Heart right ventricle (tissue), 16 donors: ENCODE data around the gene WIPF2. TPM values are rescaled to one million over a fixed set of nuclear protein-coding genes. Genes with fewer than 3 reads are reported as not detected.

Experiments used
- ATAC-seq, 8 donors: fragments of 200-7000 bp; cut with Tn5 transposase; one replicate each; pipeline ENCODE4 v1.9.1; 2020; ENCODE audit warnings: mild to moderate bottlenecking in 8 of 8, moderate library complexity in 8 of 8, moderate number of reproducible peaks in 1 of 8
- DNase-seq, 2 donors: peaks; one replicate each; pipeline ENCODE4 v3.0.0-alpha.2; 2020
- H3K27ac ChIP-seq, 10 donors: fragments of 200-600 bp; sonication (generic) in 2 of 10; one replicate each; pipeline versions ENCODE4 v1.5.0 to v1.8.0; 2020 to 2022; ENCODE audit warnings: mild to moderate bottlenecking in 3 of 10
- H3K27me3 ChIP-seq, 7 donors: fragments of 200-600 bp; one replicate each; pipeline ENCODE4 v1.8.0; 2021 to 2022; ENCODE audit warnings: mild to moderate bottlenecking in 2 of 7
- H3K36me3 ChIP-seq, 9 donors: fragments of 200-600 bp; sonication (generic) in 1 of 9; one replicate each; pipeline versions ENCODE4 v1.5.0 to v1.8.0; 2020 to 2022; ENCODE audit warnings: mild to moderate bottlenecking in 2 of 9
- H3K4me1 ChIP-seq, 9 donors: fragments of 200-600 bp; sonication (generic) in 1 of 9; one replicate each; pipeline versions ENCODE4 v1.5.0 to v1.8.0; 2020 to 2022; ENCODE audit warnings: mild to moderate bottlenecking in 4 of 9
- H3K4me3 ChIP-seq, 10 donors: fragments of 200-600 bp; sonication (generic) in 2 of 10; one replicate each; pipeline versions ENCODE4 v1.5.0 to v1.8.0; 2020 to 2022; ENCODE audit warnings: mild to moderate bottlenecking in 7 of 10, moderate library complexity in 2 of 10
- H3K9me3 ChIP-seq, 11 donors: fragments of 200-600 bp in 10 of 11; sonication (generic) in 2 of 11; one replicate each; pipeline versions ENCODE4 v1.5.0 to v1.8.0; 2013 to 2022; ENCODE audit warnings: mild to moderate bottlenecking in 2 of 11, control low read depth in 1 of 11, moderate library complexity in 1 of 11
- WGBS, 2 donors: extraction: QIAGEN DNeasy Blood & Tissue Kit; methylation state at CpG; one replicate each; pipeline ENCODE4 v1.1.7; 2013; ENCODE audit warnings: inconsistent platforms in 1 of 2; 5-methylcytosine and 5-hydroxymethylcytosine counted together
- intact Hi-C, 10 donors: fragments of 100-400 bp; cut with DNase I; formaldehyde crosslinking; loops; one replicate each; pipeline versions ENCODE4 v1.11.1 to v1.14.2; 2022
- polyA plus RNA-seq, 2 donors: library from polyadenylated mRNA; stranded (reverse); fragments of 200-250 nt; gene quantifications; one replicate each; pipeline ENCODE4 v1.2.3, GENCODE V29; 2013
- total RNA-seq, 10 donors: library from RNA; stranded (reverse); fragmentation: NEBNext Ultra II Directional in 3 of 10; extraction: Animal tissue kit (Norgen Biotek cat#: 25700) in 3 of 10; gene quantifications; one replicate each; pipeline versions ENCODE4 v1.2.1 to v1.2.4, GENCODE V29; 2021 to 2023
- TF ChIP-seq, protein P1 (sequence below), 9 donors: fragments of 200-600 bp; sonication (generic) in 2 of 9; IDR thresholded peaks; one replicate each; pipeline versions ENCODE4 v1.5.0 to v1.8.0; 2021 to 2022; ENCODE audit warnings: antibody characterized with exemption in 9 of 9, mild to moderate bottlenecking in 5 of 9, moderate library complexity in 1 of 9
- donor health status: Arrhythmogenic right ventricular cardiomyopathy.
- donor health status: ischemic (EF 13 %, LVEDD 7.1; RV severe dilation, severe dysfunction).
- donor health status: healthy with polysubstance abuse.
- donor health status: DM: no; HTN: yes; CAD: no.
- donor health status: DM: no; HTN: no; CAD: no.
- donor health status: ischemic (EF 25% LVEDD 6.9; RV normal size, moderate dysfunction).
- donor health status: ischemic (EF 25% LVEDD 5.7; RV mildly dilated, moderate dysfunction).
- donor health status: healthy.
- donor health status: DM: yes; HTN: yes; CAD: no.
- donor health status: Ischemic cardiomyopathy.
- donor health status: ischemic (EF 35%, LVEDD 5.7; RV mildly dilated, moderate dysfunction).
- donor health status: nonischemic (EF 11% LVEDD 7.7; RV severe dilation, severe dysfunction).
- donor health status: DM: yes; HTN: yes; CAD: no.
- donor health status: PGD.
- donor health status: ischemic (EF 29% LVEDD 5.4; RV normal size, mild dysfunction).
- donor health status: nonischemic (EF 23%, LVEDD 6.1; RV moderate dilation, normal function).

WIPF2 gene
- total and polyA plus RNA-seq, 12 donors, result 5.1 to 16.0 (median 12.5) TPM

DNA sequence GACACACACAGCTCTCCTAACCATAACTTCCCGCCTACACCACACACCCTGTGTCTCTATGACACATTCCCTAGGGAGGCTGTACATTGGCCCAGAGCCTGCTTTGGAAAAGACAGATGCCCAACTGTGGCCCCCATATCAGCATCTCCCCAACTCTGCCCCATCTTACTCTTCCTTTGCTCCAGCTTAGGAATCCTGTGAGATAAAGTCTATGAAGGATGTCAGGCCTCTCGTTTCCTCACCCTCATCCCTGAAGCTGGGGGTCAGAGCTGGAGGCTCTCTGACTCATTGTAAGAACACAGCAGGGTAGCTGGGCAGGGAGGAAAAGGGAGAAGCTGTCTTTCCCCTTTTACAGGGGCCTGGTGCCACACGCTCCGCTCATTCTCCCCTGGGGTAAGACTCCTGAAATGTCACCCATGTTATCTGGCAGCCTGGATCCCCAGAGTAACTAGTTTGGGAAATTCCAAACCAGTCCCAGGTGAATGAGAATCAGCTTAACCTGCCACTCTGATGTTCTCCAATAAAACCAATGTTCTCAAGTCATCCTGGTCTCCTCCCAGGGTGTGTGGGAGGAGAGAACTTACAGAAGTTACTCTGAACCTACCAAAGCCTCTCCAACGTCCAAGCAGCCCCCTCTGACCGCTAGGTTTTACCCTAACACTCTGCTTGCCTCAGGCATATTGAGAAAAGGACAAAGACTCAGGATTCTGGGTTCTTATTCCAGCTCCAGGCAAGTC, 39.0 kb upstream of the WIPF2 start:
- ATAC-seq (no peak), DNase-seq (no peak)
- peaks cover 0 to 14% (median 0%) of the 10 kb centered on the region in 7 donors for H3K27me3 ChIP-seq
- WGBS, 2 donors, result 79 to 80% methylated on average over 6 of the region's 6 CpGs
- peaks cover 0 to 35% (median 5%) of the 10 kb centered on the region in 9 donors for H3K36me3 ChIP-seq
- peaks cover 6 to 40% (median 11%) of the 10 kb centered on the region in 9 donors for H3K4me1 ChIP-seq
- no peaks in the 10 kb centered on the region for H3K9me3 ChIP-seq
- intact Hi-C loops, result loop anchor here in 1 of 10 donors (10.0 kb wide), 1 partner anchor 145 kb away; no protein-coding TSS in a partner anchor
- H3K27ac ChIP-seq, result peak overlapping the region in 1 of 10 donors; percentile 26
- no peak overlapping the region for H3K4me3 ChIP-seq
- TF ChIP-seq, protein P1, sequence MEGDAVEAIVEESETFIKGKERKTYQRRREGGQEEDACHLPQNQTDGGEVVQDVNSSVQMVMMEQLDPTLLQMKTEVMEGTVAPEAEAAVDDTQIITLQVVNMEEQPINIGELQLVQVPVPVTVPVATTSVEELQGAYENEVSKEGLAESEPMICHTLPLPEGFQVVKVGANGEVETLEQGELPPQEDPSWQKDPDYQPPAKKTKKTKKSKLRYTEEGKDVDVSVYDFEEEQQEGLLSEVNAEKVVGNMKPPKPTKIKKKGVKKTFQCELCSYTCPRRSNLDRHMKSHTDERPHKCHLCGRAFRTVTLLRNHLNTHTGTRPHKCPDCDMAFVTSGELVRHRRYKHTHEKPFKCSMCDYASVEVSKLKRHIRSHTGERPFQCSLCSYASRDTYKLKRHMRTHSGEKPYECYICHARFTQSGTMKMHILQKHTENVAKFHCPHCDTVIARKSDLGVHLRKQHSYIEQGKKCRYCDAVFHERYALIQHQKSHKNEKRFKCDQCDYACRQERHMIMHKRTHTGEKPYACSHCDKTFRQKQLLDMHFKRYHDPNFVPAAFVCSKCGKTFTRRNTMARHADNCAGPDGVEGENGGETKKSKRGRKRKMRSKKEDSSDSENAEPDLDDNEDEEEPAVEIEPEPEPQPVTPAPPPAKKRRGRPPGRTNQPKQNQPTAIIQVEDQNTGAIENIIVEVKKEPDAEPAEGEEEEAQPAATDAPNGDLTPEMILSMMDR (IDR thresholded peaks at IDR 0.05), result no peak

DNA sequence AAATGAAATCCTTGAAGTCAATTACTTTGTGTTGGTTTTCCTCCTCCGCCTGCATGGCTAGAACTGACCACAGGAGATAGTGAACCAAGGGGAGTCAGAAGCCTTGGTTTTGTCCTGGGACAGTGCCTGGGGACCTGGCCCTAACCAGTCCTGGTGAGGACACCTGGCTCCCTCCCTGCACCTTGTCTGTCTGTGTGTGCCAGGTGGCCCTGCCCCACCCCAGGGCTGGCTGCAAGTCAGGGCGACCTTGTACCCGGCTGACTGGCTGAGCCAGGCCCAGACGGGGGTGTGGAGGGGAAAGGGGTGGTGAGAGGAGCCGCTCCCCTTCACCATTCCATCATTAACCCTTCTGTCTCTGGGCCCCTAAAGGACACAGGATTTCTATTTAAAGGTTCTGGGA, 38.4 kb upstream of the WIPF2 start:
- TF ChIP-seq, protein P1 (IDR thresholded peaks at IDR 0.05), result no peak
- peaks cover 0 to 14% (median 0%) of the 10 kb centered on the region in 7 donors for H3K27me3 ChIP-seq
- intact Hi-C loops, result no loop called here
- ATAC-seq (no peak), DNase-seq (no peak)
- 50 to 59% methylated on average over 5 of the region's 5 CpGs for WGBS, 2 donors
- no peaks in the 10 kb centered on the region for H3K9me3 ChIP-seq
- peaks cover 0 to 29% (median 5%) of the 10 kb centered on the region in 9 donors for H3K36me3 ChIP-seq
- H3K4me1 ChIP-seq, result peaks cover 6 to 40% (median 11%) of the 10 kb centered on the region in 9 donors
- peak overlapping the region in 3 of 10 donors; percentile 1 to 26 (median 12) for H3K27ac ChIP-seq
- no peak overlapping the region for H3K4me3 ChIP-seq

DNA sequence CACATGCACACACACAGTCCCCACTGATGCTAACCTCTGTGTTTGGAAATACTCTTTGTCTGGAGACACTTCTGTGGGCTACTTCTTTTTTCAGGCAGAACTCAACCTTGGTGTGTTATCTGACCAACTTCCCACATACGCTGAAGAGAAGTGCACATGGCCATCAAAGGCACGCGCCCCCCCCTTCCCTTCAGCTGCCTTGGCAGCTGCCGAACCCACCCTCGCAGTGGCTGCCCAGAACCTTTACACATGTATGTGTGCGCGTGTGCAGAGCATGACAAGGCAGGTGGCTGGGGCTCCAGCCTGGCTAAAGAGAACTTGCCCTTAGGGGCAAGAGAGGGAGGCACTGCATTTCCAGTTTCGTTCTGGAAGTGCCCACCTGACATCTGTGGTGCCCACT, 37.9 kb upstream of the WIPF2 start:
- Histone ChIP-seq H3K27me3 (peaks cover 0 to 14% (median 0%) of the 10 kb centered on the region in 7 donors), H3K27ac (peak overlapping the region in 1 of 10 donors; percentile 12), H3K4me1 (peaks cover 6 to 40% (median 11%) of the 10 kb centered on the region in 9 donors), H3K36me3 (peaks cover 0 to 24% (median 2%) of the 10 kb centered on the region in 9 donors), H3K9me3 (no peaks in the 10 kb centered on the region), H3K4me3 (no peak overlapping the region)
- intact Hi-C loops, result no loop called here
- TF ChIP-seq, protein P1 (IDR thresholded peaks at IDR 0.05), result no peak
- WGBS, 2 donors, result 63 to 70% methylated on average over 8 of the region's 8 CpGs
- DNase-seq (no peak), ATAC-seq (peak in 1 of 8 donors; percentile 20)

DNA sequence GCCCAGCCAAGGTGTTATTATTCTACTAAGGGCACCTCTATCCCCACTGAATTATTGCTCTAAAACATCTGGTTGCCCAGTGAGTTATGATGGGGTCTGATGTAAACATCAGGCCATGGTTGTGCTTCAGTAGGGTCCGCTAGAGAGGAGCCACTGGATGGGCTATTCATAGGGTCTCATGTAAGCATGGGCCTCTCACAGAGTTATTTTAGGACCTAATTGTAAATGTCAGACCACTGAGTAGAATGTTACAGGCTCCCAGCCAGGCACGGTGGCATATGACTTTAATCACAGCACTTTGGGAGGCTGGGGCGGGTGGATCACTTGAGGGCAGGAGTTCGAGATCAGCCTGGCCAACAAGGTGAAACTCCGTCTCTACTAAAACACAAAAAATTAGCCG, 36.5 kb upstream of the WIPF2 start:
- Histone ChIP-seq H3K27ac (no peak overlapping the region), H3K36me3 (peaks cover 0 to 16% (median 0%) of the 10 kb centered on the region in 9 donors), H3K4me3 (no peak overlapping the region), H3K9me3 (no peaks in the 10 kb centered on the region), H3K27me3 (peaks cover 0 to 11% (median 0%) of the 10 kb centered on the region in 7 donors), H3K4me1 (peaks cover 0 to 31% (median 6%) of the 10 kb centered on the region in 9 donors)
- peak in 5 of 8 donors; percentile 40 to 65 (median 47) for ATAC-seq
- DNase-seq, result no peak
- WGBS, 2 donors, result 65 to 74% methylated on average over 6 of the region's 6 CpGs
- TF ChIP-seq, protein P1 (IDR thresholded peaks at IDR 0.05), result no peak
- intact Hi-C loops, result no loop called here
